Measurements from ENCODE around the gene AIDA. TPM values are rescaled to one million over a fixed set of nuclear protein-coding genes. Genes with fewer than 3 reads are reported as not detected.

The AIDA gene
- total RNA-seq, 1 donor from 2014 or later, result 62.3 TPM

DNA sequence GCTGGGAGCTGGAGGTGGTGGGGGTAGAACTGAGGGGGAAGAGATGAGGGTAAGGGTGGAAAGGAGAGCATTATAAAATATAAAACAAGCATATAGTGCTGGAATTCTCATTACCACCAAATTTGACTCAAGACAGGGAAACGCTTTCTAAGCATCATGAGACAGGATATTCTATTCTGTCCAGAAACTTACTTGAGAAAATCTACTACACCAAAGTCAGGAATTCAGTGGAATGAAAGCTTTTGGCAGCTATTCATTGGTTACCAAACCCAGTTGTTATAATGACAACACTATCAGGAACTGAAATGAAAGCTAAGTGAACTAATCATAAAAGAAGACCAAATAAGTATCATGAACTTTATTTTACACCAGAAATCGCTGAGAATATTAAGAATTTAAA is 14.5 kb downstream of the AIDA start:
- Mint-ChIP-seq H3K27ac (no peak overlapping the region), H3K36me3 (ENCODE audit: insufficient read depth) (peaks cover 11% of the 10 kb centered on the region), H3K4me1 (ENCODE audit: low read depth) (peaks cover 8% of the 10 kb centered on the region), H3K4me3 (ENCODE audit: low read depth) (no peak overlapping the region), H3K27me3 (no peaks in the 10 kb centered on the region), H3K9me3 (ENCODE audit: low read depth) (no peaks in the 10 kb centered on the region)
- TF ChIP-seq, protein P1, sequence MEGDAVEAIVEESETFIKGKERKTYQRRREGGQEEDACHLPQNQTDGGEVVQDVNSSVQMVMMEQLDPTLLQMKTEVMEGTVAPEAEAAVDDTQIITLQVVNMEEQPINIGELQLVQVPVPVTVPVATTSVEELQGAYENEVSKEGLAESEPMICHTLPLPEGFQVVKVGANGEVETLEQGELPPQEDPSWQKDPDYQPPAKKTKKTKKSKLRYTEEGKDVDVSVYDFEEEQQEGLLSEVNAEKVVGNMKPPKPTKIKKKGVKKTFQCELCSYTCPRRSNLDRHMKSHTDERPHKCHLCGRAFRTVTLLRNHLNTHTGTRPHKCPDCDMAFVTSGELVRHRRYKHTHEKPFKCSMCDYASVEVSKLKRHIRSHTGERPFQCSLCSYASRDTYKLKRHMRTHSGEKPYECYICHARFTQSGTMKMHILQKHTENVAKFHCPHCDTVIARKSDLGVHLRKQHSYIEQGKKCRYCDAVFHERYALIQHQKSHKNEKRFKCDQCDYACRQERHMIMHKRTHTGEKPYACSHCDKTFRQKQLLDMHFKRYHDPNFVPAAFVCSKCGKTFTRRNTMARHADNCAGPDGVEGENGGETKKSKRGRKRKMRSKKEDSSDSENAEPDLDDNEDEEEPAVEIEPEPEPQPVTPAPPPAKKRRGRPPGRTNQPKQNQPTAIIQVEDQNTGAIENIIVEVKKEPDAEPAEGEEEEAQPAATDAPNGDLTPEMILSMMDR (IDR thresholded peaks at IDR 0.05; ENCODE audit: unreplicated experiment), result no peak
- DNase-seq (ENCODE audit: low spot score, unreplicated experiment), result no peak

DNA sequence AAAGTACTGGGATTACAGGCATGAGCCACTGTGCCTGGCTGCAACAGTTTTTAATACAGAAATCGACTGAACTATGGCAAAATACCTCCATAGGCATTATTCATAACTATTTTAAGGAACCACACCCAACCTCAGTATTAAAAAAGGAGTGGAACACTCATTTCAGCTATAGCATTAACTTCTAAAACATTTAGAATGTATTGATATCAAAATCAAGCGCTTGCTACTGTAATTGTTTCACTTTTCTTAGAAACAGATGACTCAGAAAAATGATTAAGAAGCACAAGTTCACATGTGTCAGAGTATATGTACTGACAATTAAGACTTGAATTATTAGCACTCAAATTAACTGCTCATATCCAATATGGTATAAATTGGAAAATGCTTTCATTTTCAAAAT is 15.1 kb downstream of the AIDA start:
- DNase-seq (ENCODE audit: low spot score, unreplicated experiment), result no peak
- TF ChIP-seq, protein P1 (IDR thresholded peaks at IDR 0.05; ENCODE audit: unreplicated experiment), result no peak

DNA sequence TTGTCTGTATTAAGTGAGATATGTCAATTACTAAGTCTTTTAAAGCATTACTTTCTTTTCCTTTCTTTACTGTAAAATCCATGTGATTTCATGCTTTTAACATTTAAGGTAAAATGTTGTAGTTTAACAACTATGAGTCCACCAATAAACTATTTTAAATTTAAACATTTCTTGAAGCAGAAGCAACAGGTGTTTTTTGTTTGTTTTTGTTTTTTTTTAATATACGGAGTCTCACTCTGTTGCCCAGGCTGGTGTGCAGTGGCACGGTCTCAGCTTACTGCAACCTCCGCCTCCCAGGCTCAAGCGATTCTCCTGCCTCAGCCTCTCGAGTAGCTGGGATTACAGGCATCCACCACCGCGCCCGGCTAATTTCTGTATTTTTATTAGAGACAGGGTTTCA is 15.6 kb downstream of the AIDA start:
- no peak overlapping the region for H3K27ac Mint-ChIP-seq
- TF ChIP-seq, protein P1 (IDR thresholded peaks at IDR 0.05; ENCODE audit: unreplicated experiment), result no peak

More for the DNA sequence above, 15.1 kb downstream of the AIDA start:
- Mint-ChIP-seq H3K27me3 (no peaks in the 10 kb centered on the region), H3K4me3 (ENCODE audit: low read depth) (no peak overlapping the region), H3K36me3 (ENCODE audit: insufficient read depth) (peaks cover 9% of the 10 kb centered on the region), H3K27ac (no peak overlapping the region), H3K9me3 (ENCODE audit: low read depth) (no peaks in the 10 kb centered on the region), H3K4me1 (ENCODE audit: low read depth) (peaks cover 2% of the 10 kb centered on the region)

DNA sequence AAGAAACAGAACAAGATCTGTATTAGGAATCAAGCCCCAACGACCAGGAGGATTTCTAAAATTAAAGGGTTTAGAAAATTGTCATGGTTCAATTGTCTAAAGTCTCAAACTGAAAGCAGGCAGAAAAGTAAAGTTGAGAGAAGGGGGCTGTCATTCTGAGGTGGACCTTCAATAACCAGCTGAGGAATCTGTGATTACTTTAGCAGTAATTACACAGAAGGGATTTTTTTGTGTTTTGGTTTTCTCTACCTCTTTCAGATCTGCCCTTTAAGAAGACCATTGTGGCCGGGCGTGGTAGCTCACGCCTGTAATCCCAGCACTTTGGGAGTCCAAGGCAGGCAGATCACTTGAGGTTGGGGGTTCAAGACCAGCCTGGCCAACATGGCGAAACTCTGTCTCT is 17.4 kb downstream of the AIDA start:
- Mint-ChIP-seq H3K27me3 (no peaks in the 10 kb centered on the region), H3K36me3 (ENCODE audit: insufficient read depth) (peaks cover 6% of the 10 kb centered on the region), H3K9me3 (ENCODE audit: low read depth) (no peaks in the 10 kb centered on the region), H3K4me3 (ENCODE audit: low read depth) (no peak overlapping the region), H3K27ac (no peak overlapping the region), H3K4me1 (ENCODE audit: low read depth) (no peaks in the 10 kb centered on the region)
- TF ChIP-seq, protein P1 (IDR thresholded peaks at IDR 0.05; ENCODE audit: unreplicated experiment), result no peak
- DNase-seq (ENCODE audit: low spot score, unreplicated experiment), result no peak

More for the DNA sequence above, 15.6 kb downstream of the AIDA start:
- DNase-seq (ENCODE audit: low spot score, unreplicated experiment), result no peak
- H3K9me3 Mint-ChIP-seq (ENCODE audit: low read depth), result no peaks in the 10 kb centered on the region
- no peak overlapping the region for H3K4me3 Mint-ChIP-seq (ENCODE audit: low read depth)
- no peaks in the 10 kb centered on the region for H3K4me1 Mint-ChIP-seq (ENCODE audit: low read depth)
- H3K27me3 Mint-ChIP-seq, result no peaks in the 10 kb centered on the region
- H3K36me3 Mint-ChIP-seq (ENCODE audit: insufficient read depth), result peaks cover 9% of the 10 kb centered on the region

DNA sequence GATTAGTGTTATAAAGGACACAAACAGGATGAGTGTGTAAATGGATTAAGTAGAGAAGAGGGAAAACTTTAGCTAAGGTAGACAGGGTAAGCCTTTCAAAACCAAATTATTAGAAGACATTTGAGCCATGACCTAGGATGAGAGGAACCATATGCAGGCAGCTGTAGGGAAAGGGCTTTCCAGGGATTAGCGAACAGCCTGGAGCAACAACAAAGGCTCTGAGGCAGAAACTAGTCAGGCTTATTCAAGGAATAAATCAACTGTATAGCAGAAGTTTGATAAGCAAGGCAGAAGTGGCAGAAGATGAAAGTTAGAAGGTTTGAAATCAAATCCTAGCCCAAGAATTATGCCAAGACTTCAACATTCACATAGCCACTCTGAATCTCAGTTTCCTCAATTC is 21.3 kb downstream of the AIDA start:
- TF ChIP-seq, protein P1 (IDR thresholded peaks at IDR 0.05; ENCODE audit: unreplicated experiment), result no peak
- Mint-ChIP-seq H3K27me3 (no peaks in the 10 kb centered on the region), H3K4me3 (ENCODE audit: low read depth) (no peak overlapping the region), H3K4me1 (ENCODE audit: low read depth) (no peaks in the 10 kb centered on the region), H3K27ac (no peak overlapping the region), H3K36me3 (ENCODE audit: insufficient read depth) (peaks cover 7% of the 10 kb centered on the region), H3K9me3 (ENCODE audit: low read depth) (no peaks in the 10 kb centered on the region)
- DNase-seq (ENCODE audit: low spot score, unreplicated experiment), result no peak

Data from progenitor cell of endocrine pancreas (in vitro differentiated cells).